K562 (cell line): Measurements from ENCODE around the gene RBM17. TPM values are rescaled to one million over a fixed set of nuclear protein-coding genes. Genes with fewer than 3 reads are reported as not detected.

ENCODE experiments used
- ARNT ChIP-seq, 2 experiments: fragments of 450-650 bp; IDR thresholded peaks; 2 replicates each; pipeline ENCODE4 v1.6.1; 2016; ENCODE audit warnings: mild to moderate bottlenecking in 1 of 2
- CREB1 ChIP-seq, 2 experiments: sonication (generic) in 1 of 2; formaldehyde crosslinking in 1 of 2; IDR thresholded peaks; 2 replicates each; pipeline versions ENCODE4 v1.6.1 to v1.8.0; 2012 to 2022; ENCODE audit warnings: inconsistent platforms in 1 of 2, mild to moderate bottlenecking in 1 of 2, missing genetic modification reagents in 1 of 2, moderate library complexity in 1 of 2
- CTBP1 ChIP-seq: fragments of 450-650 bp; IDR thresholded peaks from 2 replicates; pipeline ENCODE4 v1.6.1; 2016; ENCODE audit warnings: borderline replicate concordance
- KDM5B ChIP-seq: fragments of 200-600 bp; sonication (generic); IDR thresholded peaks from 2 replicates; pipeline ENCODE4 v1.6.1; 2012; ENCODE audit warnings: low read depth, mild to moderate bottlenecking, moderate library complexity, low read length, control low read depth, inconsistent platforms; ENCODE audit not compliant: insufficient replicate concordance
- LCOR ChIP-seq: sonication (generic); formaldehyde crosslinking; IDR thresholded peaks from 2 replicates; pipeline ENCODE4 v1.8.0; 2022; ENCODE audit warnings: mild to moderate bottlenecking, missing genetic modification reagents
- MEIS2 ChIP-seq: fragments of 450-650 bp; IDR thresholded peaks from 2 replicates; pipeline ENCODE4 v1.6.1; 2014; ENCODE audit warnings: mild to moderate bottlenecking; ENCODE audit not compliant: partially characterized antibody
- TOE1 ChIP-seq, 2 experiments: fragments of 450-650 bp in 1 of 2; sonication (generic) in 1 of 2; formaldehyde crosslinking in 1 of 2; IDR thresholded peaks; 2 replicates each; pipeline versions ENCODE4 v1.7.1 to v1.8.0; 2016 to 2022; ENCODE audit warnings: borderline replicate concordance in 2 of 2, mild to moderate bottlenecking in 2 of 2, antibody characterized with exemption in 1 of 2, inconsistent platforms in 1 of 2, low read depth in 1 of 2, missing genetic modification reagents in 1 of 2, moderate library complexity in 1 of 2
- polyA plus RNA-seq, 8 experiments: library from polyadenylated mRNA; depleted of rRNA in 4 of 8; stranded (reverse) in 5 of 8; unstranded in 3 of 8; fragments of >200 nt; fragmentation: Nextera tagmentation in 2 of 8; fragmentation: Illumina TruSeq in 1 of 8; extraction: Ambion mirVana in 2 of 8; extraction: Trizol in 1 of 8; gene quantifications; 2 replicates each; pipeline versions ENCODE4 v1.2.1 to v1.2.3, GENCODE V29; 2011 to 2014; ENCODE audit warnings: inconsistent platforms in 1 of 8, missing spikeins in 1 of 8
- total RNA-seq, 7 experiments: library from RNA; depleted of rRNA in 6 of 7; stranded (reverse); fragments of >200 nt in 6 of 7; fragmentation: Illumina TruSeq in 2 of 7; extraction: Trizol in 2 of 7; gene quantifications; 2 replicates each; pipeline versions ENCODE4 v1.2.1 to v1.2.3, GENCODE V29; 2011 to 2021; ENCODE audit warnings: low replicate concordance in 1 of 7
- TF ChIP-seq, protein P1 (sequence below), 2 experiments: fragments of 450-650 bp; IDR thresholded peaks; 2 replicates each; pipeline ENCODE4 v1.6.1; 2018; ENCODE audit warnings: mild to moderate bottlenecking in 2 of 2, low read depth in 1 of 2; ENCODE audit not compliant: partially characterized antibody in 2 of 2
- TF ChIP-seq, protein P2 (sequence below), 2 experiments: fragments of 450-650 bp; formaldehyde crosslinking in 1 of 2; IDR thresholded peaks; 2 replicates each; pipeline versions ENCODE4 v1.4.0 to v1.6.1; 2014 to 2020; ENCODE audit warnings: mild to moderate bottlenecking in 2 of 2, borderline replicate concordance in 1 of 2, low read depth in 1 of 2
- TF ChIP-seq, protein P3 (sequence below): IDR thresholded peaks from 3 replicates; pipeline ENCODE4 v1.6.1; 2011; ENCODE audit warnings: borderline replicate concordance, mild to moderate bottlenecking; ENCODE audit not compliant: insufficient read length, insufficient read depth

Gene RBM17
- total and polyA plus RNA-seq, 9 of the 15 experiments (the other 6 are each of a cell fraction or from before 2014, with no cell fraction given) = 23.6 to 217 (median 124) TPM

DNA sequence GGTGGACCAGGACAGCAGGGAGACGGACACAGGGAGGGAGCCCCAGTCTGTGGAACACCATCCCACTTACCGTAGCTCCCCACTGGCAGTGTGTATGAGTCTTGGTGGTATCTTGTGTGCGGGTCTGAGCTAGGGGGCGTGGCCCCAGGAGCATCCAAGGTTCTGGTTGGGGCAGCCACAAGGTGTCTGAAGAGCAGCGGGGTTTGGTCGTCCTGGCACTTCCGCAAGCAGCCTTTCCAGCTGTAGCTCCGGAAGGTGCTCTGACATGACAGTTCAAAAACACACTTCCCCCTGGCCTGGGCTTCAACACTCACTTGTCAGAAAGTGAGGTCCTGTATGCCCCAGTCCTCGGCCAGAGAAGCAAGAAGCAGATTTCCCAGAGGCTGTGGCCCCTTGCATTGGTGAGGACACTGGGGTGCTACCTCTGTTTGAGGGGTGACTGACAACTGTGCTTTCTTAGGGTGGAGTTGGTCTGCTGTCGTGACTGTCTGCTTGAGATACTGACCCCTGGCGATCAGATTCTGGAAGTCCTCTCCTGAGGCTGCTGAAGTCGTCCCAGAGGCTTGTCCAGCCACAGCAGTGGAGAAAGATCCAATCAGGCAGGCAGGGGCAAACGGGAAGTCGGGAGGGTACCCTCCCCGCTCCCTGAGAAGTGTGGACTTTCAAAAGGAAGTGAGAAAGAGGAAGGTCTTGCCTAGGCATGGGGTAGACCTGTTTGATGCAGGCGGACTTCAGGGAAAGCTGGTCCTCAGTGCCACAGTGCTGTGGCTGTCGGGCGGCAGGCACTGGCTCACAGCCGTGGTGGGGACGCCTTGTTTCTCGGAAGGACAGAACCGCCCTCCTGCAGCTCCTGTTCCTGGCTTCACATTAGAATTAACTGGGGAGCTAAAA is 62.5 kb downstream of the RBM17 start (continued):
- TF ChIP-seq, protein P1, sequence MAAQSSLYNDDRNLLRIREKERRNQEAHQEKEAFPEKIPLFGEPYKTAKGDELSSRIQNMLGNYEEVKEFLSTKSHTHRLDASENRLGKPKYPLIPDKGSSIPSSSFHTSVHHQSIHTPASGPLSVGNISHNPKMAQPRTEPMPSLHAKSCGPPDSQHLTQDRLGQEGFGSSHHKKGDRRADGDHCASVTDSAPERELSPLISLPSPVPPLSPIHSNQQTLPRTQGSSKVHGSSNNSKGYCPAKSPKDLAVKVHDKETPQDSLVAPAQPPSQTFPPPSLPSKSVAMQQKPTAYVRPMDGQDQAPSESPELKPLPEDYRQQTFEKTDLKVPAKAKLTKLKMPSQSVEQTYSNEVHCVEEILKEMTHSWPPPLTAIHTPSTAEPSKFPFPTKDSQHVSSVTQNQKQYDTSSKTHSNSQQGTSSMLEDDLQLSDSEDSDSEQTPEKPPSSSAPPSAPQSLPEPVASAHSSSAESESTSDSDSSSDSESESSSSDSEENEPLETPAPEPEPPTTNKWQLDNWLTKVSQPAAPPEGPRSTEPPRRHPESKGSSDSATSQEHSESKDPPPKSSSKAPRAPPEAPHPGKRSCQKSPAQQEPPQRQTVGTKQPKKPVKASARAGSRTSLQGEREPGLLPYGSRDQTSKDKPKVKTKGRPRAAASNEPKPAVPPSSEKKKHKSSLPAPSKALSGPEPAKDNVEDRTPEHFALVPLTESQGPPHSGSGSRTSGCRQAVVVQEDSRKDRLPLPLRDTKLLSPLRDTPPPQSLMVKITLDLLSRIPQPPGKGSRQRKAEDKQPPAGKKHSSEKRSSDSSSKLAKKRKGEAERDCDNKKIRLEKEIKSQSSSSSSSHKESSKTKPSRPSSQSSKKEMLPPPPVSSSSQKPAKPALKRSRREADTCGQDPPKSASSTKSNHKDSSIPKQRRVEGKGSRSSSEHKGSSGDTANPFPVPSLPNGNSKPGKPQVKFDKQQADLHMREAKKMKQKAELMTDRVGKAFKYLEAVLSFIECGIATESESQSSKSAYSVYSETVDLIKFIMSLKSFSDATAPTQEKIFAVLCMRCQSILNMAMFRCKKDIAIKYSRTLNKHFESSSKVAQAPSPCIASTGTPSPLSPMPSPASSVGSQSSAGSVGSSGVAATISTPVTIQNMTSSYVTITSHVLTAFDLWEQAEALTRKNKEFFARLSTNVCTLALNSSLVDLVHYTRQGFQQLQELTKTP (IDR thresholded peaks at IDR 0.05; ENCODE audit: low read depth in 1 of 2, partially characterized antibody in 2 of 2) = peak in 1 of 2 experiments; percentile 55
- TF ChIP-seq, protein P2, sequence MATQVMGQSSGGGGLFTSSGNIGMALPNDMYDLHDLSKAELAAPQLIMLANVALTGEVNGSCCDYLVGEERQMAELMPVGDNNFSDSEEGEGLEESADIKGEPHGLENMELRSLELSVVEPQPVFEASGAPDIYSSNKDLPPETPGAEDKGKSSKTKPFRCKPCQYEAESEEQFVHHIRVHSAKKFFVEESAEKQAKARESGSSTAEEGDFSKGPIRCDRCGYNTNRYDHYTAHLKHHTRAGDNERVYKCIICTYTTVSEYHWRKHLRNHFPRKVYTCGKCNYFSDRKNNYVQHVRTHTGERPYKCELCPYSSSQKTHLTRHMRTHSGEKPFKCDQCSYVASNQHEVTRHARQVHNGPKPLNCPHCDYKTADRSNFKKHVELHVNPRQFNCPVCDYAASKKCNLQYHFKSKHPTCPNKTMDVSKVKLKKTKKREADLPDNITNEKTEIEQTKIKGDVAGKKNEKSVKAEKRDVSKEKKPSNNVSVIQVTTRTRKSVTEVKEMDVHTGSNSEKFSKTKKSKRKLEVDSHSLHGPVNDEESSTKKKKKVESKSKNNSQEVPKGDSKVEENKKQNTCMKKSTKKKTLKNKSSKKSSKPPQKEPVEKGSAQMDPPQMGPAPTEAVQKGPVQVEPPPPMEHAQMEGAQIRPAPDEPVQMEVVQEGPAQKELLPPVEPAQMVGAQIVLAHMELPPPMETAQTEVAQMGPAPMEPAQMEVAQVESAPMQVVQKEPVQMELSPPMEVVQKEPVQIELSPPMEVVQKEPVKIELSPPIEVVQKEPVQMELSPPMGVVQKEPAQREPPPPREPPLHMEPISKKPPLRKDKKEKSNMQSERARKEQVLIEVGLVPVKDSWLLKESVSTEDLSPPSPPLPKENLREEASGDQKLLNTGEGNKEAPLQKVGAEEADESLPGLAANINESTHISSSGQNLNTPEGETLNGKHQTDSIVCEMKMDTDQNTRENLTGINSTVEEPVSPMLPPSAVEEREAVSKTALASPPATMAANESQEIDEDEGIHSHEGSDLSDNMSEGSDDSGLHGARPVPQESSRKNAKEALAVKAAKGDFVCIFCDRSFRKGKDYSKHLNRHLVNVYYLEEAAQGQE (IDR thresholded peaks at IDR 0.05; ENCODE audit: borderline replicate concordance) = peak; percentile 60; the same call in 1 of the 2 replicates
- TF ChIP-seq, protein P2 (CRISPR knock-in tag; IDR thresholded peaks at IDR 0.05; ENCODE audit: low read depth) = no peak
- TF ChIP-seq ARNT (IDR thresholded peaks at IDR 0.05) = 0 out of 4 replicates have a peak, but pooled peaks of 1 of the 2 experiments have one; percentile 41
- TF ChIP-seq, protein P3, sequence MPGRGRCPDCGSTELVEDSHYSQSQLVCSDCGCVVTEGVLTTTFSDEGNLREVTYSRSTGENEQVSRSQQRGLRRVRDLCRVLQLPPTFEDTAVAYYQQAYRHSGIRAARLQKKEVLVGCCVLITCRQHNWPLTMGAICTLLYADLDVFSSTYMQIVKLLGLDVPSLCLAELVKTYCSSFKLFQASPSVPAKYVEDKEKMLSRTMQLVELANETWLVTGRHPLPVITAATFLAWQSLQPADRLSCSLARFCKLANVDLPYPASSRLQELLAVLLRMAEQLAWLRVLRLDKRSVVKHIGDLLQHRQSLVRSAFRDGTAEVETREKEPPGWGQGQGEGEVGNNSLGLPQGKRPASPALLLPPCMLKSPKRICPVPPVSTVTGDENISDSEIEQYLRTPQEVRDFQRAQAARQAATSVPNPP = no peak
- peak; percentile 29; the same call in 1 of the 2 replicates for TF ChIP-seq TOE1 (IDR thresholded peaks at IDR 0.05; ENCODE audit: borderline replicate concordance)
- no peak for TF ChIP-seq TOE1 (CRISPR knock-in tag; IDR thresholded peaks at IDR 0.05; ENCODE audit: borderline replicate concordance, low read depth)
- 0 out of 2 replicates have a peak, but pooled peaks have one; percentile 7 for TF ChIP-seq CREB1 (IDR thresholded peaks at IDR 0.05)
- 0 out of 2 replicates have a peak, but pooled peaks have one; percentile 47 for TF ChIP-seq CREB1 (CRISPR knock-in tag; IDR thresholded peaks at IDR 0.05)
- TF ChIP-seq LCOR (CRISPR knock-in tag) = no peak
- no peak for TF ChIP-seq KDM5B
- peak; percentile 51 for TF ChIP-seq MEIS2
- TF ChIP-seq CTBP1 = peak; percentile 63; the same call in 1 of the 2 replicates
